ENCODE measurements around the gene LTB.
A peak's percentile ranks its signal among the peaks of the same experiment; 100 is the strongest.

Gene LTB

GRCh38 chr6:31545291-31545690, 36.9 kb downstream of the LTB start:
- Histone ChIP-seq H3K4me3 (ENCODE audit: extremely low read depth, insufficient read depth, low read length, poor library complexity, severe bottlenecking) (no peak overlapping the region), H3K36me3 (ENCODE audit: control insufficient read depth, insufficient read depth, low read length) (peaks cover 28% of the 10 kb centered on the region), H3K4me1 (ENCODE audit: control insufficient read depth, insufficient read depth, low read length, poor library complexity, severe bottlenecking) (peaks cover 17% of the 10 kb centered on the region), H3K27ac (ENCODE audit: low read depth, low read length, severe bottlenecking) (no peak overlapping the region), H3K9me3 (ENCODE audit: control insufficient read depth, low read length) (no peaks in the 10 kb centered on the region)
- 90% methylated on average over 7 of the region's 7 CpGs for WGBS, 2 experiments (ENCODE audit: insufficient coverage in 2 of 2)

- Histone ChIP-seq H3K27ac (ENCODE audit: low read depth, low read length, severe bottlenecking) (no peak overlapping the region), H3K4me1 (ENCODE audit: control insufficient read depth, insufficient read depth, low read length, poor library complexity, severe bottlenecking) (peaks cover 23% of the 10 kb centered on the region), H3K36me3 (ENCODE audit: control insufficient read depth, insufficient read depth, low read length) (peaks cover 30% of the 10 kb centered on the region), H3K4me3 (ENCODE audit: extremely low read depth, insufficient read depth, low read length, poor library complexity, severe bottlenecking) (no peak overlapping the region), H3K9me3 (ENCODE audit: control insufficient read depth, low read length) (no peaks in the 10 kb centered on the region)
- WGBS, 2 experiments (ENCODE audit: insufficient coverage in 2 of 2) = 90 to 100% methylated on average over 1 of the region's 2 CpGs
Measured at GRCh38 chr6:31544676-31545075, 37.5 kb downstream of the LTB start.

GRCh38 chr6:31543639-31544038, 38.6 kb downstream of the LTB start:
- peaks cover 30% of the 10 kb centered on the region for H3K36me3 ChIP-seq (ENCODE audit: control insufficient read depth, insufficient read depth, low read length)
- H3K4me3 ChIP-seq (ENCODE audit: extremely low read depth, insufficient read depth, low read length, poor library complexity, severe bottlenecking) = no peak overlapping the region
- WGBS, 2 experiments (ENCODE audit: insufficient coverage in 2 of 2) = 96 to 100% methylated on average over 2 to 5 of the region's 6 CpGs
- H3K9me3 ChIP-seq (ENCODE audit: control insufficient read depth, low read length) = no peaks in the 10 kb centered on the region
- H3K27ac ChIP-seq (ENCODE audit: low read depth, low read length, severe bottlenecking) = no peak overlapping the region
- peaks cover 24% of the 10 kb centered on the region for H3K4me1 ChIP-seq (ENCODE audit: control insufficient read depth, insufficient read depth, low read length, poor library complexity, severe bottlenecking)

- Histone ChIP-seq H3K4me1 (ENCODE audit: control insufficient read depth, insufficient read depth, low read length, poor library complexity, severe bottlenecking) (peaks cover 21% of the 10 kb centered on the region), H3K9me3 (ENCODE audit: control insufficient read depth, low read length) (no peaks in the 10 kb centered on the region), H3K4me3 (ENCODE audit: extremely low read depth, insufficient read depth, low read length, poor library complexity, severe bottlenecking) (peak within 1 kb of the TSS; percentile 93), H3K27ac (ENCODE audit: low read depth, low read length, severe bottlenecking) (peak within 1 kb of the TSS; percentile 99), H3K36me3 (ENCODE audit: control insufficient read depth, insufficient read depth, low read length) (peaks cover 43% of the 10 kb centered on the region)
- WGBS, 2 experiments (ENCODE audit: insufficient coverage in 2 of 2) = 0% methylated on average over 34 to 40 of the region's 43 CpGs
Measured at GRCh38 chr6:31541658-31542521, 40.3 kb downstream of the LTB start, which contains the start of gene DDX39B. TSS of gene DDX39B (minus strand) at chr6:31542003. CDS start at chr6:31540532, 1,471 bp downstream.

GRCh38 chr6:31541059-31541657, 41.1 kb downstream of the LTB start:
- H3K36me3 ChIP-seq (ENCODE audit: control insufficient read depth, insufficient read depth, low read length) = peaks cover 50% of the 10 kb centered on the region
- peak overlapping the region; percentile 93 for H3K4me3 ChIP-seq (ENCODE audit: extremely low read depth, insufficient read depth, low read length, poor library complexity, severe bottlenecking)
- peak overlapping the region; percentile 99 for H3K27ac ChIP-seq (ENCODE audit: low read depth, low read length, severe bottlenecking)
- H3K4me1 ChIP-seq (ENCODE audit: control insufficient read depth, insufficient read depth, low read length, poor library complexity, severe bottlenecking) = peaks cover 19% of the 10 kb centered on the region
- no peaks in the 10 kb centered on the region for H3K9me3 ChIP-seq (ENCODE audit: control insufficient read depth, low read length)
- 0 to 2% methylated on average over 5 to 7 of the region's 21 CpGs for WGBS, 2 experiments (ENCODE audit: insufficient coverage in 2 of 2)

GRCh38 chr6:31540640-31541039, 41.6 kb downstream of the LTB start:
- WGBS, 2 experiments (ENCODE audit: insufficient coverage in 2 of 2) = 100% methylated on average over 1 of the region's 4 CpGs; no CpG with 5 or more reads in 1 of the 2 experiments
- Histone ChIP-seq H3K27ac (ENCODE audit: low read depth, low read length, severe bottlenecking) (no peak overlapping the region), H3K9me3 (ENCODE audit: control insufficient read depth, low read length) (no peaks in the 10 kb centered on the region), H3K36me3 (ENCODE audit: control insufficient read depth, insufficient read depth, low read length) (peaks cover 56% of the 10 kb centered on the region), H3K4me1 (ENCODE audit: control insufficient read depth, insufficient read depth, low read length, poor library complexity, severe bottlenecking) (peaks cover 14% of the 10 kb centered on the region), H3K4me3 (ENCODE audit: extremely low read depth, insufficient read depth, low read length, poor library complexity, severe bottlenecking) (peak overlapping the region; percentile 93)

GRCh38 chr6:31538805-31539400, 43.3 kb downstream of the LTB start:
- peaks cover 73% of the 10 kb centered on the region for H3K36me3 ChIP-seq (ENCODE audit: control insufficient read depth, insufficient read depth, low read length)
- H3K27ac ChIP-seq (ENCODE audit: low read depth, low read length, severe bottlenecking) = no peak overlapping the region
- WGBS, 2 experiments (ENCODE audit: insufficient coverage in 2 of 2) = 94 to 100% methylated on average over 3 of the region's 6 CpGs

GRCh38 chr6:31535538-31536324, 46.5 kb downstream of the LTB start:
- H3K4me3 ChIP-seq (ENCODE audit: extremely low read depth, insufficient read depth, low read length, poor library complexity, severe bottlenecking) = no peak overlapping the region
- no peaks in the 10 kb centered on the region for H3K9me3 ChIP-seq (ENCODE audit: control insufficient read depth, low read length)
- no CpG with 5 or more reads among the region's 2 CpGs for WGBS, 2 experiments (ENCODE audit: insufficient coverage in 2 of 2)
- peaks cover 100% of the 10 kb centered on the region for H3K36me3 ChIP-seq (ENCODE audit: control insufficient read depth, insufficient read depth, low read length)
- H3K4me1 ChIP-seq (ENCODE audit: control insufficient read depth, insufficient read depth, low read length, poor library complexity, severe bottlenecking) = peaks cover 12% of the 10 kb centered on the region
- H3K27ac ChIP-seq (ENCODE audit: low read depth, low read length, severe bottlenecking) = no peak overlapping the region

More at GRCh38 chr6:31538805-31539400, 43.3 kb downstream of the LTB start:
- Histone ChIP-seq H3K4me3 (ENCODE audit: extremely low read depth, insufficient read depth, low read length, poor library complexity, severe bottlenecking) (peak overlapping the region; percentile 93), H3K9me3 (ENCODE audit: control insufficient read depth, low read length) (no peaks in the 10 kb centered on the region), H3K4me1 (ENCODE audit: control insufficient read depth, insufficient read depth, low read length, poor library complexity, severe bottlenecking) (peaks cover 12% of the 10 kb centered on the region)

- Histone ChIP-seq H3K27ac (ENCODE audit: low read depth, low read length, severe bottlenecking) (no peak overlapping the region), H3K4me1 (ENCODE audit: control insufficient read depth, insufficient read depth, low read length, poor library complexity, severe bottlenecking) (peaks cover 5% of the 10 kb centered on the region), H3K9me3 (ENCODE audit: control insufficient read depth, low read length) (no peaks in the 10 kb centered on the region), H3K36me3 (ENCODE audit: control insufficient read depth, insufficient read depth, low read length) (peaks cover 100% of the 10 kb centered on the region), H3K4me3 (ENCODE audit: extremely low read depth, insufficient read depth, low read length, poor library complexity, severe bottlenecking) (no peak overlapping the region)
- WGBS, 2 experiments (ENCODE audit: insufficient coverage in 2 of 2) = 96 to 98% methylated on average over 12 to 24 of the region's 24 CpGs
Measured at GRCh38 chr6:31534521-31535040, 47.6 kb downstream of the LTB start.

- 92 to 100% methylated on average over 2 to 6 of the region's 6 CpGs for WGBS, 2 experiments (ENCODE audit: insufficient coverage in 2 of 2)
- no peak overlapping the region for H3K27ac ChIP-seq (ENCODE audit: low read depth, low read length, severe bottlenecking)
Measured at GRCh38 chr6:31534011-31534410, 48.2 kb downstream of the LTB start.

More at GRCh38 chr6:31534011-31534410, 48.2 kb downstream of the LTB start:
- Histone ChIP-seq H3K4me3 (ENCODE audit: extremely low read depth, insufficient read depth, low read length, poor library complexity, severe bottlenecking) (no peak overlapping the region), H3K9me3 (ENCODE audit: control insufficient read depth, low read length) (no peaks in the 10 kb centered on the region), H3K36me3 (ENCODE audit: control insufficient read depth, insufficient read depth, low read length) (peaks cover 99% of the 10 kb centered on the region), H3K4me1 (ENCODE audit: control insufficient read depth, insufficient read depth, low read length, poor library complexity, severe bottlenecking) (peaks cover 5% of the 10 kb centered on the region)

All from mesodermal cell (in vitro differentiated cells).